MCF 10A (cell line): Measurements from ENCODE around the gene CDC45. TPM values are rescaled to one million over a fixed set of nuclear protein-coding genes. Genes with fewer than 3 reads are reported as not detected.

Experiments
- BruUV-seq: library from RNA; stranded (reverse); fragments of 400-500 nt; replicated peaks from 2 replicates; lab custom pipeline; 2021; lab: Mats Ljungman, UMichigan
- CTCF ChIA-PET: fragments of 300-600 bp; sonication (Branson Sonifier 250); formaldehyde crosslinking; extraction: SDS; loops from one replicate; lab custom pipeline; 2021; ENCODE audit warnings: antibody characterized with exemption, inconsistent platforms; lab: Yijun Ruan, JAX
- POLR2A ChIA-PET: fragments of 300-600, 350-650 bp; sonication (Branson Sonifier 250); formaldehyde crosslinking; extraction: SDS; loops from one replicate; lab custom pipeline; 2020; ENCODE audit warnings: antibody characterized with exemption, inconsistent platforms; lab: Yijun Ruan, JAX
- DNase-seq: peaks from one replicate; pipeline ENCODE4 v3.0.0-alpha.2; 2018; ENCODE audit not compliant: unreplicated experiment
- H3K27ac Mint-ChIP-seq: one replicate; pipeline ENCODE4 v1.8.0; 2022; ENCODE audit warnings: mild to moderate bottlenecking, low read depth, mixed read lengths; ENCODE audit not compliant: unreplicated experiment
- H3K27me3 Mint-ChIP-seq: one replicate; pipeline ENCODE4 v1.8.0; 2022; ENCODE audit warnings: mixed read lengths; ENCODE audit not compliant: insufficient read depth, unreplicated experiment
- H3K36me3 Mint-ChIP-seq: one replicate; pipeline ENCODE4 v1.8.0; 2022; ENCODE audit warnings: mild to moderate bottlenecking, moderate library complexity, mixed read lengths; ENCODE audit not compliant: insufficient read depth, unreplicated experiment
- H3K4me1 Mint-ChIP-seq: one replicate; pipeline ENCODE4 v1.8.0; 2022; ENCODE audit warnings: mixed read lengths; ENCODE audit not compliant: insufficient read depth, unreplicated experiment
- H3K4me3 Mint-ChIP-seq: one replicate; pipeline ENCODE4 v1.8.0; 2022; ENCODE audit warnings: mild to moderate bottlenecking, moderate library complexity, mixed read lengths; ENCODE audit not compliant: unreplicated experiment
- H3K9me3 Mint-ChIP-seq: one replicate; pipeline ENCODE4 v1.8.0; 2022; ENCODE audit warnings: mixed read lengths; ENCODE audit not compliant: unreplicated experiment
- CTCF ChIP-seq: fragments of 200-600 bp; IDR thresholded peaks from one replicate; pipeline ENCODE4 v1.8.0; 2022; ENCODE audit warnings: antibody characterized with exemption, mild to moderate bottlenecking; ENCODE audit not compliant: unreplicated experiment
- intact Hi-C: fragments of 100-400 bp; cut with micrococcal nuclease; formaldehyde crosslinking; loops from 2 replicates; pipeline ENCODE4 v1.14.1; 2022
- total RNA-seq: library from RNA; stranded (reverse); gene quantifications from 2 replicates; pipeline ENCODE4 v1.2.3, GENCODE V29; 2022

Gene CDC45
- total RNA-seq, 1 experiment from 2014 or later: 18.6 TPM

GRCh38 chr22:19537941-19538488 is 58.3 kb downstream of the CDC45 start:
- no TSS peak for BruUV-seq

GRCh38 chr22:19540394-19540793 is 60.7 kb downstream of the CDC45 start:
- TF ChIP-seq CTCF: no peak
- BruUV-seq: no TSS peak
- ChIA-PET CTCF (no interaction called here), POLR2A (no interaction called here)
- Mint-ChIP-seq H3K36me3 (no peaks in the 10 kb centered on the region), H3K27ac (no peak overlapping the region), H3K4me3 (no peak overlapping the region), H3K9me3 (no peaks in the 10 kb centered on the region), H3K4me1 (no peaks in the 10 kb centered on the region), H3K27me3 (peaks cover 10% of the 10 kb centered on the region)
- DNase-seq: no peak
- intact Hi-C loops: no loop called here

More at GRCh38 chr22:19537941-19538488, 58.3 kb downstream of the CDC45 start:
- Mint-ChIP-seq H3K4me3 (no peak overlapping the region), H3K27ac (no peak overlapping the region), H3K9me3 (no peaks in the 10 kb centered on the region), H3K36me3 (no peaks in the 10 kb centered on the region), H3K4me1 (no peaks in the 10 kb centered on the region), H3K27me3 (peaks cover 4% of the 10 kb centered on the region)
- ChIA-PET POLR2A (interaction anchor here (0.6 kb wide), 1 partner anchor 20 kb away, joined by 4 read pairs; no protein-coding TSS in a partner anchor), CTCF (interaction anchor here (0.6 kb wide), 1 partner anchor 52 kb away, joined by 3 read pairs; no protein-coding TSS in a partner anchor)
- DNase-seq: no peak
- intact Hi-C loops: no loop called here
- TF ChIP-seq CTCF: no peak

- CTCF ChIA-PET: interaction anchor here (0.9 kb wide), 1 partner anchor 75 kb away, joined by 3 read pairs; no protein-coding TSS in a partner anchor
- Mint-ChIP-seq H3K27ac (no peak overlapping the region), H3K36me3 (no peaks in the 10 kb centered on the region), H3K27me3 (peaks cover 10% of the 10 kb centered on the region), H3K4me3 (no peak overlapping the region), H3K9me3 (no peaks in the 10 kb centered on the region), H3K4me1 (no peaks in the 10 kb centered on the region)
- POLR2A ChIA-PET: interaction anchor here (0.6 kb wide), 1 partner anchor 1385 kb away, joined by 3 read pairs; no protein-coding TSS in a partner anchor
- BruUV-seq: no TSS peak
- intact Hi-C loops: no loop called here
- no peak for TF ChIP-seq CTCF
- DNase-seq: no peak
These were observed 64.4 kb downstream of the CDC45 start for GRCh38 chr22:19543970-19544708.

GRCh38 chr22:19545935-19546207 is 66.2 kb downstream of the CDC45 start:
- ChIA-PET POLR2A (no interaction called here), CTCF (no interaction called here)
- Mint-ChIP-seq H3K9me3 (no peaks in the 10 kb centered on the region), H3K27ac (no peak overlapping the region), H3K4me3 (no peak overlapping the region), H3K27me3 (peaks cover 10% of the 10 kb centered on the region), H3K4me1 (no peaks in the 10 kb centered on the region), H3K36me3 (no peaks in the 10 kb centered on the region)
- BruUV-seq: no TSS peak
- DNase-seq: no peak
- no peak for TF ChIP-seq CTCF
- intact Hi-C loops: no loop called here
